OCI-LY7 (cell line): ENCODE results near the gene AP2A1. TPM values are rescaled to one million over a fixed set of nuclear protein-coding genes. Genes with fewer than 3 reads are reported as not detected.

Experiments
- BruUV-seq: library from RNA; stranded (reverse); fragments of 400-500 nt; replicated peaks from 2 replicates; lab custom pipeline; 2021; lab: Mats Ljungman, UMichigan
- CTCF ChIA-PET: fragments of 300-600 bp; sonication (Branson Sonifier 250); formaldehyde crosslinking; loops from one replicate; lab custom pipeline; 2022; ENCODE audit warnings: antibody characterized with exemption; ENCODE audit not compliant: unreplicated experiment; lab: Charles Lee
- POLR2A ChIA-PET: fragments of 300-600 bp; sonication (Branson Sonifier 250); formaldehyde crosslinking; loops from one replicate; lab custom pipeline; 2022; ENCODE audit warnings: antibody characterized with exemption; lab: Charles Lee
- DNase-seq: peaks from one replicate; pipeline ENCODE4 v3.0.0-alpha.2; 2015; ENCODE audit warnings: low spot score
- H2AFZ ChIP-seq: fragments of 200-600 bp; sonication (generic), shearing (Covaris generic); 2 replicates; pipeline ENCODE4 v1.6.1; 2014; ENCODE audit warnings: mild to moderate bottlenecking, antibody characterized with exemption, low read length, moderate library complexity
- H3K27ac ChIP-seq: fragments of 200-600 bp; sonication (generic); 2 replicates; pipeline ENCODE4 v1.5.1; 2014; ENCODE audit warnings: mixed run types, low read depth, mild to moderate bottlenecking, moderate library complexity, low read length, inconsistent platforms; ENCODE audit not compliant: poor library complexity, severe bottlenecking
- H3K36me3 ChIP-seq: fragments of 200-600 bp; sonication (generic); 2 replicates; pipeline ENCODE4 v1.6.1; 2014; ENCODE audit warnings: mild to moderate bottlenecking, antibody characterized with exemption, low read length, moderate library complexity, mixed read lengths; ENCODE audit not compliant: insufficient read depth
- H3K4me1 ChIP-seq: fragments of 200-600 bp; sonication (generic); 2 replicates; pipeline ENCODE4 v1.5.1; 2014; ENCODE audit warnings: mild to moderate bottlenecking, low read length; ENCODE audit not compliant: insufficient read depth, poor library complexity, severe bottlenecking
- H3K4me2 ChIP-seq: fragments of 200-600 bp; sonication (generic); 2 replicates; pipeline ENCODE4 v1.6.1; 2014; ENCODE audit warnings: mild to moderate bottlenecking, low read length
- H3K4me3 ChIP-seq: fragments of 200-600 bp; sonication (generic); 2 replicates; pipeline ENCODE4 v1.5.1; 2014; ENCODE audit warnings: mild to moderate bottlenecking, low read depth, low read length; ENCODE audit not compliant: poor library complexity, severe bottlenecking
- H3K79me2 ChIP-seq: fragments of 200-600 bp; sonication (generic); 2 replicates; pipeline ENCODE4 v1.6.1; 2016; ENCODE audit warnings: low read depth, mild to moderate bottlenecking, low read length, moderate library complexity, mixed read lengths; ENCODE audit not compliant: insufficient read depth
- H3K9me2 ChIP-seq: fragments of 200-600 bp; sonication (generic); 2 replicates; pipeline ENCODE4 v1.6.1; 2016; ENCODE audit warnings: mild to moderate bottlenecking, low read length, mixed read lengths; ENCODE audit not compliant: insufficient read depth
- H3K9me3 ChIP-seq: fragments of 200-600 bp; sonication (generic); 2 replicates; pipeline ENCODE4 v1.6.1; 2014; ENCODE audit warnings: mild to moderate bottlenecking, mixed run types, low read length, mixed read lengths
- H4K20me1 ChIP-seq: fragments of 200-600 bp; sonication (generic); 2 replicates; pipeline ENCODE4 v1.6.1; 2014; ENCODE audit warnings: mild to moderate bottlenecking, antibody characterized with exemption, low read length, moderate library complexity, mixed read lengths; ENCODE audit not compliant: insufficient read depth
- CTCF ChIP-seq: fragments of 200-600 bp; sonication (generic); conservative IDR thresholded peaks from 2 replicates; pipeline ENCODE4 v1.5.1; 2014; ENCODE audit warnings: mild to moderate bottlenecking, antibody characterized with exemption, low read length, moderate library complexity, mixed read lengths
- EZH2phosphoT487 ChIP-seq: fragments of 200-600 bp; sonication (generic); IDR thresholded peaks from 2 replicates; pipeline ENCODE4 v1.6.1; 2018; ENCODE audit warnings: low read depth, borderline replicate concordance, mild to moderate bottlenecking, mixed run types, antibody characterized with exemption, low read length, moderate library complexity, mixed read lengths
- intact Hi-C: fragments of 100-400 bp; cut with micrococcal nuclease; formaldehyde crosslinking; loops from one replicate; pipeline ENCODE4 v1.10.0; 2022; ENCODE audit not compliant: unreplicated experiment
- total RNA-seq, 2 experiments: library from RNA; depleted of rRNA in 1 of 2; stranded (reverse); fragments of >200 nt in 1 of 2; shearing (Covaris generic) in 1 of 2; gene quantifications; 2 replicates each; pipeline ENCODE4 v1.2.3, GENCODE V29; 2014 to 2022

The AP2A1 gene
- total RNA-seq, 2 experiments from 2014 or later: 46.9 to 47.4 TPM

DNA sequence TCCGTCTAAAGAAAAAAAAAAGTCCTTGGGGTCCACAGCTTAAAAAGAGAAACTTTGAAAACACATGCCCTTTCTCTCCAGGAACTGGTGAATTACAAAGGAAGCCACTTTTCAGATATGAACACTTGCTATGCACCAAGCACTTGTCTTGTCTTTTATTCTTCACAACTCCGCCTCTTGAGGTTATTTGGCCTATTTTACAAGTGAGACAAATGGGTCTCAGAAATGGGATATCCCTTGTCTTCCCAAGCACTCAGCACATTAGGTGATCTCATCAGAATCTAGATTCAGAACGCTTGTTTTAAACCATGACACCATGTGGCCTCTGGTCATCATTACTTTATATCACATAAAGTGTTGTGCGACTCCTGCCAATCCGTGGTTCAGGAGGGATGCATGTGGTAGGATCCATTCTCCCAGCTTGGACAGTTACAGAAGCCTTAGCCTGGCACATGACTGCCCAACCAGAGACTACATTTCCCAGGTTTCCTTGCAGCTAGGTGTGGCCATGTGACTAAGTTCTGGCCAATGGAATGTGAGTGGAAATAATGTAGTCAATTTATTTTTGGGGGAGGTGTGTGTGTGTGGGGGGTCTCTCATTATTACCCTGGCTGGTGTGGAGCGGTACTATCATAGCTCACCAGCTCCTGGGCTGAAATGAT is 17.6 kb upstream of the AP2A1 start:
- TF ChIP-seq CTCF: no peak
- TF ChIP-seq EZH2phosphoT487: no peak
- Histone ChIP-seq H3K9me2 (no peaks in the 10 kb centered on the region), H3K4me2 (no peak overlapping the region), H2AFZ (no peak overlapping the region), H3K4me3 (no peak overlapping the region), H3K9me3 (no peaks in the 10 kb centered on the region), H4K20me1 (no peaks in the 10 kb centered on the region), H3K79me2 (no peaks in the 10 kb centered on the region), H3K4me1 (no peaks in the 10 kb centered on the region), H3K27ac (no peak overlapping the region), H3K36me3 (no peaks in the 10 kb centered on the region)
- ChIA-PET POLR2A (no interaction called here), CTCF (no interaction called here)
- intact Hi-C loops: no loop called here
- DNase-seq: peak; percentile 25
- BruUV-seq: no TSS peak

DNA sequence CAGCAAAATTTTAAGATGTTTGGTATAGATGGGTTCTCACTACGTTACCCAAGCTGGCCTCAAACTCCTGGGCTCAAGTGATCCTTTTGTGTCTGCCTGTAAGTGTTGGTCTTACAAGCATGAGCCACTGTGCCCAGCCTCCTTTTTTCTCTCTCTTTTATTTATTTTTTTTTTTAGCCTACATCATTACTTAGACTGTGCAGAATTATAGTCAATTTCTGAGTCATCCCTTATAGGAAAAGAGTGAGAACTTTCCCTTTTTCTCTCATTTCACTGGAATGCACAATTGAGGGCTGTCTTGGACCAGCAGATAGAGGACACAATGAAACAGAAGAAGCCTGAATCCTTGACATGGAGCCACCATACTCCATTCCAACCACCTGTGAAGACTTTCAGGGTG is 17.0 kb upstream of the AP2A1 start:
- TF ChIP-seq CTCF (no peak), EZH2phosphoT487 (no peak)
- Histone ChIP-seq H3K4me2 (no peak overlapping the region), H3K36me3 (no peaks in the 10 kb centered on the region), H2AFZ (no peak overlapping the region), H3K4me1 (no peaks in the 10 kb centered on the region), H3K79me2 (no peaks in the 10 kb centered on the region), H3K4me3 (no peak overlapping the region), H3K9me3 (no peaks in the 10 kb centered on the region), H3K9me2 (no peaks in the 10 kb centered on the region), H3K27ac (no peak overlapping the region), H4K20me1 (no peaks in the 10 kb centered on the region)
- BruUV-seq: no TSS peak
- POLR2A ChIA-PET: no interaction called here
- CTCF ChIA-PET: no interaction called here
- no peak for DNase-seq
- intact Hi-C loops: no loop called here

DNA sequence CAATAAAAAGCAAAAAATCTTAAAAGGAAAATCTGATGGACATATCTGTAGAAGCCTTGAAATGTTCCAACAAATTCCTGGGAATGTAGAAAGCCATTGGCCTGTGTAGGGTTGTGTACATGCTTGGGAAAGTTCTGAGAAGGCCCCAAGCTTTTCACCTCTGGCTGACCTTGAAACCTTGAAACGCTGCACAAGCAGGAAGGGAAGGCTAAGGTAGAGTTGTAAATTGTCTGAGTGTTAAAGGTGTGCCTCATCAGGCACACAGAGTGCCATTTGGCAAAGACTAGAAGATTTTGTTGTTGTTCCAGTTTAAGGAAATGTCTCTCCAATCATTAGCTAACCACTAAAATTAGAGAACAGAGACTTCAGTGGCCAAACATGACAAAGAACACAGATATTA is 14.1 kb upstream of the AP2A1 start:
- TF ChIP-seq EZH2phosphoT487 (no peak), CTCF (no peak)
- Histone ChIP-seq H3K36me3 (no peaks in the 10 kb centered on the region), H3K4me3 (no peak overlapping the region), H3K9me3 (peaks cover 15% of the 10 kb centered on the region; the same call in 1 of the 2 replicates), H3K4me1 (no peaks in the 10 kb centered on the region), H3K4me2 (no peak overlapping the region), H3K9me2 (no peaks in the 10 kb centered on the region), H3K79me2 (no peaks in the 10 kb centered on the region), H3K27ac (no peak overlapping the region), H4K20me1 (no peaks in the 10 kb centered on the region), H2AFZ (no peak overlapping the region)
- no TSS peak for BruUV-seq
- ChIA-PET POLR2A (interaction anchor here (0.7 to 0.8 kb wide), 2 partner anchors 36 to 352 kb away, joined by 3 read pairs; no protein-coding TSS in a partner anchor), CTCF (no interaction called here)
- intact Hi-C loops: no loop called here
- no peak for DNase-seq
